IPS DF 4.7 (cell line): ENCODE results near the gene FAM124B.
"Not testable (repeated sequence)": the region's sequence is repeated elsewhere in the genome, so short reads cannot be mapped to it uniquely, and the experiment has no call there.

Experiments
- DNase-seq: peaks from one replicate; pipeline ENCODE4 v3.0.0-alpha.2; 2013; ENCODE audit warnings: low spot score; ENCODE audit errors: extremely low read depth

Gene FAM124B

GRCh38 chr2:224413381-224413780 is 11.5 kb upstream of the FAM124B start:
- no peak for DNase-seq

GRCh38 chr2:224412141-224413015 is 10.5 kb upstream of the FAM124B start:
- DNase-seq, result no peak

- DNase-seq, result no peak
Measured at GRCh38 chr2:224410946-224411561, 9.1 kb upstream of the FAM124B start.

- no peak for DNase-seq
Measured at GRCh38 chr2:224408676-224409075, 6.8 kb upstream of the FAM124B start.

- DNase-seq, result no peak
Measured at GRCh38 chr2:224407241-224407701, 5.4 kb upstream of the FAM124B start.

GRCh38 chr2:224405841-224406370 is 4.0 kb upstream of the FAM124B start:
- DNase-seq, result no peak

- DNase-seq, result no peak
Measured at GRCh38 chr2:224405412-224405811, 3.5 kb upstream of the FAM124B start.

GRCh38 chr2:224404796-224405195 is 2.9 kb upstream of the FAM124B start:
- no peak for DNase-seq

GRCh38 chr2:224403657-224404056 is 1.8 kb upstream of the FAM124B start:
- DNase-seq, result no peak

GRCh38 chr2:224400886-224401632 is 848 bp downstream of the FAM124B start:
- no peak for DNase-seq

GRCh38 chr2:224400174-224400810 is 1.6 kb downstream of the FAM124B start:
- DNase-seq, result no peak

GRCh38 chr2:224398289-224398688 is 3.6 kb downstream of the FAM124B start:
- DNase-seq, result no peak

GRCh38 chr2:224397100-224397499 is 4.8 kb downstream of the FAM124B start:
- DNase-seq, result not testable (repeated sequence)

GRCh38 chr2:224395620-224396390 is 6.1 kb downstream of the FAM124B start:
- no peak for DNase-seq

- DNase-seq, result no peak
Measured at GRCh38 chr2:224393157-224393872, 8.6 kb downstream of the FAM124B start.

GRCh38 chr2:224392545-224392944 is 9.4 kb downstream of the FAM124B start:
- no peak for DNase-seq

- no peak for DNase-seq
Measured at GRCh38 chr2:224389317-224389716, 12.6 kb downstream of the FAM124B start.

GRCh38 chr2:224386876-224387275 is 15.0 kb downstream of the FAM124B start:
- no peak for DNase-seq

- DNase-seq, result no peak
Measured at GRCh38 chr2:224382973-224383555, 18.8 kb downstream of the FAM124B start.
